ENCODE data around the gene RIMS4. TPM values are rescaled to one million over a fixed set of nuclear protein-coding genes. Genes with fewer than 3 reads are reported as not detected.

Gene RIMS4
- total RNA-seq, 4 donors from 2014 or later = 1.1 to 5.6 (median 1.9) TPM; not detected in 1

DNA sequence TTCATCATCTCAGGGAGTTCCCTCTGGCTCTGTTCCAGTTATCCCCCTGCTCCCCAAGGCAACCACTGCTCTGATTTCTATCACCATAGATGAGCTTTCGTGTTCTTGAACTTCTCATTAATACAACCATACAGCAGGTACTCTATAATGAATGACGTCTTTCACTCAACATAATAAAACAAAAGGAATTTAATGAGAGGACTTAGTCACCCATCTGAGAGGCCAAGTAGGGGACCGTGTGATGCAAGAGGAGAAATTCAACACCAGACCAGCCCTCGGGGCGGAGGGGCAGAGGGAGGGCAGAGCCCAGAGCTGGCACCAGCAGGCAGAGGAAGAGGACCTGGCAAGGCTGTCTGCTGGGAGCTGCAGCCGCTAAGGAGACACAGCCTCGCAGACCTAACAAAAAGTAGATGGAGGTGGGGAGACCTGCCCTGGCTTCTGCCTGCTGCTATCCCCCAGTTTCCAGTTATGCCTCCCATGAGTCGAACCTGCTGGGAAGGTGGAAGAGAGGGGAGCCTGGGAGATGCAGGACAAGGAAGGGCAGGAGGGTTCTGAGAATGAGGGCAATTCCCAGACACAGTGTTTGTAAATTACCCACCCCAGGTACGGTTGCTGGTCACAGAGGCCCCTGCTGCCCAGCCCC, 81.4 kb downstream of the RIMS4 start:
- H3K4me1 ChIP-seq = peaks cover 0 to 6% (median 3%) of the 10 kb centered on the region in 4 donors
- H3K4me3 ChIP-seq = no peak overlapping the region
- intact Hi-C loops (cut with DNase I; ENCODE audit: low total_unique reads) = no loop called here
- no peaks in the 10 kb centered on the region for H3K36me3 ChIP-seq
- in situ Hi-C loops (cut with MboI; ENCODE audit: low pct_ligation_motif_present in 1 of 4, low pct_unique_long_range_greater_than_20kb in 1 of 4, low sequenced_read_pairs in 3 of 4) = no loop called here
- no peak overlapping the region for H3K27ac ChIP-seq
- TF ChIP-seq, protein P1, sequence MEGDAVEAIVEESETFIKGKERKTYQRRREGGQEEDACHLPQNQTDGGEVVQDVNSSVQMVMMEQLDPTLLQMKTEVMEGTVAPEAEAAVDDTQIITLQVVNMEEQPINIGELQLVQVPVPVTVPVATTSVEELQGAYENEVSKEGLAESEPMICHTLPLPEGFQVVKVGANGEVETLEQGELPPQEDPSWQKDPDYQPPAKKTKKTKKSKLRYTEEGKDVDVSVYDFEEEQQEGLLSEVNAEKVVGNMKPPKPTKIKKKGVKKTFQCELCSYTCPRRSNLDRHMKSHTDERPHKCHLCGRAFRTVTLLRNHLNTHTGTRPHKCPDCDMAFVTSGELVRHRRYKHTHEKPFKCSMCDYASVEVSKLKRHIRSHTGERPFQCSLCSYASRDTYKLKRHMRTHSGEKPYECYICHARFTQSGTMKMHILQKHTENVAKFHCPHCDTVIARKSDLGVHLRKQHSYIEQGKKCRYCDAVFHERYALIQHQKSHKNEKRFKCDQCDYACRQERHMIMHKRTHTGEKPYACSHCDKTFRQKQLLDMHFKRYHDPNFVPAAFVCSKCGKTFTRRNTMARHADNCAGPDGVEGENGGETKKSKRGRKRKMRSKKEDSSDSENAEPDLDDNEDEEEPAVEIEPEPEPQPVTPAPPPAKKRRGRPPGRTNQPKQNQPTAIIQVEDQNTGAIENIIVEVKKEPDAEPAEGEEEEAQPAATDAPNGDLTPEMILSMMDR (IDR thresholded peaks at IDR 0.05) = no peak
- TF ChIP-seq POLR2A (IDR thresholded peaks at IDR 0.05) (no peak), POLR2AphosphoS5 (IDR thresholded peaks at IDR 0.05) (no peak), EP300 (IDR thresholded peaks at IDR 0.05; ENCODE audit: low read depth) (no peak)
- H3K9me3 ChIP-seq = no peaks in the 10 kb centered on the region
- no peak for DNase-seq
- WGBS, 2 donors (ENCODE audit: low coverage in 1 of 2) = 21 to 34% methylated on average over 3 to 9 of the region's 9 CpGs
- H3K27me3 ChIP-seq = peaks cover 9% of the 10 kb centered on the region

DNA sequence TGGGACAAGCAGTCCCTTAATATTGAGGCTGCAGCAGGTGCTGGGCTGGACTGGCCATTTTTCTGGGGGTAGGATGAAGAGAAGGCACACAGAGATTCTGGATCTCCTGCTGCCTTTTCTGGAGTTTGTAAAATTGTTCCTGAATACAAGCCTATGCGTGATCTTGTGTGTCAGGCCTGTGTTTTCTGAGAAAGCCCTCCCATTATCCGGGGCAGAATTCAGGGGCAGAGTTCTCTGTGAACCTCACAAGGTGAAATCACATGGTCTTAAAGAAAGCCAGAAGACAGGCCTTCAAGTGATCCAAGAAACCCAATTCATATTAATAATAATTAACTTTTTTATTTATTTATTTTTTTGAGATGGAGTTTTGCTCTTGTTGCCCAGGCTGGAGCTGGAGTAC, 82.7 kb downstream of the RIMS4 start:
- TF ChIP-seq POLR2AphosphoS5 (IDR thresholded peaks at IDR 0.05) = no peak
- TF ChIP-seq, protein P1 (IDR thresholded peaks at IDR 0.05) = no peak
- TF ChIP-seq POLR2A (IDR thresholded peaks at IDR 0.05) = no peak
- TF ChIP-seq EP300 (IDR thresholded peaks at IDR 0.05; ENCODE audit: low read depth) = no peak
- in situ Hi-C loops (cut with MboI; ENCODE audit: low pct_ligation_motif_present in 1 of 4, low pct_unique_long_range_greater_than_20kb in 1 of 4, low sequenced_read_pairs in 3 of 4) (no loop called here), intact Hi-C loops (cut with DNase I; ENCODE audit: low total_unique reads) (no loop called here)
- Histone ChIP-seq H3K9me3 (no peaks in the 10 kb centered on the region), H3K4me3 (no peak overlapping the region), H3K4me1 (peaks cover 0 to 6% (median 3%) of the 10 kb centered on the region in 4 donors), H3K27ac (no peak overlapping the region), H3K36me3 (no peaks in the 10 kb centered on the region), H3K27me3 (peaks cover 9% of the 10 kb centered on the region)
- DNase-seq = no peak
- 71 to 92% methylated on average over 1 to 2 of the region's 2 CpGs for WGBS, 2 donors (ENCODE audit: low coverage in 1 of 2)

DNA sequence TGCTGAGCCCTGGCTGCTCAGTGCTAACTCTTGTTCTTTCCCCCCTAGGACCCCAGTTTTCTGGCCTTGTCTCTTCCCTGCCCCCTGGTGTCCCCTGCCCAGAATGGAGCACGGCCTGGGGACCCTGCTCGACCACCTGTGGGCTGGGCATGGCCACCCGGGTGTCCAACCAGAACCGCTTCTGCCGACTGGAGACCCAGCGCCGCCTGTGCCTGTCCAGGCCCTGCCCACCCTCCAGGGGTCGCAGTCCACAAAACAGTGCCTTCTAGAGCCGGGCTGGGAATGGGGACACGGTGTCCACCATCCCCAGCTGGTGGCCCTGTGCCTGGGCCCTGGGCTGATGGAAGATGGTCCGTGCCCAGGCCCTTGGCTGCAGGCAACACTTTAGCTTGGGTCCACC, 83.3 kb downstream of the RIMS4 start:
- peaks cover 0 to 6% (median 3%) of the 10 kb centered on the region in 4 donors for H3K4me1 ChIP-seq
- TF ChIP-seq, protein P1 (IDR thresholded peaks at IDR 0.05) = no peak
- TF ChIP-seq POLR2A (IDR thresholded peaks at IDR 0.05) = no peak
- TF ChIP-seq EP300 (IDR thresholded peaks at IDR 0.05; ENCODE audit: low read depth) = no peak
- no peak for TF ChIP-seq POLR2AphosphoS5 (IDR thresholded peaks at IDR 0.05)
- no peak overlapping the region for H3K4me3 ChIP-seq
- 57 to 89% methylated on average over 2 to 11 of the region's 11 CpGs for WGBS, 2 donors (ENCODE audit: low coverage in 1 of 2)
- H3K9me3 ChIP-seq = no peaks in the 10 kb centered on the region
- H3K27me3 ChIP-seq = peaks cover 9% of the 10 kb centered on the region
- intact Hi-C loops (cut with DNase I; ENCODE audit: low total_unique reads) (no loop called here), in situ Hi-C loops (cut with MboI; ENCODE audit: low pct_ligation_motif_present in 1 of 4, low pct_unique_long_range_greater_than_20kb in 1 of 4, low sequenced_read_pairs in 3 of 4) (no loop called here)
- H3K27ac ChIP-seq = no peak overlapping the region
- no peaks in the 10 kb centered on the region for H3K36me3 ChIP-seq
- DNase-seq = no peak

DNA sequence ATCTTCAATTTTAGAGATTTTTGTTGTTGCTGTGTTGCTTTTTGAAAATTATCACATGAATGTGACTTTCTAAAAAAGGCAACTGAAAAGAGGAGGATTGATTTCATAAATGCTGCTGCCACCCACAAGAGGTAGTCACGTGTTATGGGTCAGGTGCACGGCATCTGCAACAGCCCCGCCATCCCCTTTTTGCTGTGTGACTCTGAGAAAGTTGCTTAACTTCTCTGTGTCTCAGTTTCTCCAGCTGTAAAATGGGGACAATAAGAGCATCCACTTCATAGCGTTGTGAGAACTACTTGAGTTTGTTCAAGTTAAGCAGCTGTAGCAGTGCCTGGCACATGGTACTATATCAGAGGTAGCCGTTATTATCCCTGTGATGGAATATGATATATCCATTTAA, 84.5 kb downstream of the RIMS4 start:
- Histone ChIP-seq H3K27ac (no peak overlapping the region), H3K27me3 (peaks cover 9% of the 10 kb centered on the region), H3K9me3 (no peaks in the 10 kb centered on the region), H3K4me1 (peaks cover 0 to 6% (median 3%) of the 10 kb centered on the region in 4 donors), H3K36me3 (no peaks in the 10 kb centered on the region), H3K4me3 (no peak overlapping the region)
- TF ChIP-seq, protein P1 (IDR thresholded peaks at IDR 0.05) = no peak
- TF ChIP-seq POLR2A (IDR thresholded peaks at IDR 0.05) = no peak
- TF ChIP-seq POLR2AphosphoS5 (IDR thresholded peaks at IDR 0.05) = no peak
- no peak for TF ChIP-seq EP300 (IDR thresholded peaks at IDR 0.05; ENCODE audit: low read depth)
- no peak for DNase-seq
- intact Hi-C loops (cut with DNase I; ENCODE audit: low total_unique reads) = no loop called here
- in situ Hi-C loops (cut with MboI; ENCODE audit: low pct_ligation_motif_present in 1 of 4, low pct_unique_long_range_greater_than_20kb in 1 of 4, low sequenced_read_pairs in 3 of 4) = no loop called here
- WGBS, 2 donors (ENCODE audit: low coverage in 1 of 2) = 37 to 73% methylated on average over 3 to 5 of the region's 5 CpGs
